ENCODE measurements around the gene XPR1. TPM values are rescaled to one million over a fixed set of nuclear protein-coding genes. Genes with fewer than 3 reads are reported as not detected.

Gene XPR1
- total and polyA plus RNA-seq, 2 of the 8 experiments (the other 6 are each of a cell fraction or from before 2014, with no cell fraction given): 28.6 to 43.9 TPM

GRCh38 chr1:180922631-180923015 is 290.8 kb downstream of the XPR1 start:
- POLR2A ChIA-PET (ENCODE audit: partially characterized antibody): interaction anchor here (0.6 to 2.4 kb wide), 13 partner anchors 10 to 421 kb away, joined by 3 to 26 read pairs (median 3); partner anchors contain the start of genes ACBD6, KIAA1614 and STX6
- peaks cover 2% of the 10 kb centered on the region for H3K23me2 ChIP-seq (ENCODE audit: low read depth, low read length)
- H2BK15ac ChIP-seq (ENCODE audit: low read length): 0 out of 2 replicates have a peak overlapping the region, but pooled peaks have one; percentile 63
- H3K18ac ChIP-seq (ENCODE audit: extremely low read depth, low read length): peak overlapping the region; percentile 82
- DNase-seq (ENCODE audit: low read depth in 1 of 2, low spot score in 2 of 2) (no peak), FAIRE-seq (no peak)
- peak overlapping the region; percentile 22; the same call in 1 of the 2 replicates for H4K8ac ChIP-seq (ENCODE audit: extremely low read depth, insufficient read depth, low read length)
- H3K79me2 ChIP-seq (ENCODE audit: control insufficient read depth in 1 of 2, insufficient read depth in 2 of 2, low read length in 2 of 2): no peaks in the 10 kb centered on the region
- H3K9me3 ChIP-seq (ENCODE audit: insufficient read depth in 2 of 2, low read depth in 1 of 2, low read length in 1 of 2): no peaks in the 10 kb centered on the region
- H3K9ac ChIP-seq (replicated peaks in 1 of 4; ENCODE audit: extremely low read depth in 1 of 4, low read depth in 3 of 4, low read length in 3 of 4): peak overlapping the region in 1 of 4 experiments; percentile 51; a peak in 1 of 7 replicates
- TF ChIP-seq GTF2F1 (IDR thresholded peaks at IDR 0.05; ENCODE audit: borderline replicate concordance, low read depth, low read length) (no peak), RNF2 (IDR thresholded peaks at IDR 0.05; ENCODE audit: borderline replicate concordance, low read depth, low read length, missing control alignments, poor library complexity, severe bottlenecking) (no peak)
- H3K4me1 ChIP-seq (replicated peaks in 1 of 4; ENCODE audit: control insufficient read depth in 3 of 4, insufficient read depth in 4 of 4, low read length in 3 of 4): peaks cover 29 to 50% (median 41%) of the 10 kb centered on the region in 4 experiments
- peak overlapping the region; percentile 8 for H4K91ac ChIP-seq (replicated peaks; ENCODE audit: insufficient read length, low read length)
- peak overlapping the region; percentile 86 for H3K4ac ChIP-seq (replicated peaks; ENCODE audit: insufficient read length, low read depth, low read length)
- H4K5ac ChIP-seq (ENCODE audit: insufficient read length, low read depth, low read length): no peak overlapping the region
- peak overlapping the region; percentile 96; the same call in 1 of the 2 replicates for H2AK5ac ChIP-seq (ENCODE audit: low read depth, low read length)
- no peak overlapping the region for H3K56ac ChIP-seq (replicated peaks; ENCODE audit: insufficient read length, low read depth, low read length)
- no peaks in the 10 kb centered on the region for H3K36me3 ChIP-seq (ENCODE audit: control insufficient read depth in 2 of 4, insufficient read depth in 4 of 4, low read length in 3 of 4)
- peak overlapping the region; percentile 35 for H2BK120ac ChIP-seq (replicated peaks; ENCODE audit: low read depth, low read length)
- CTCF ChIA-PET (ENCODE audit: partially characterized antibody): interaction anchor here (0.8 to 1.9 kb wide), 12 partner anchors 8 to 407 kb away, joined by 3 to 12 read pairs (median 4); partner anchors contain the start of gene KIAA1614
- no peak overlapping the region for H3K23ac ChIP-seq (ENCODE audit: insufficient read length)
- H3K27ac ChIP-seq (ENCODE audit: low read depth, low read length): peak overlapping the region; percentile 61
- peak overlapping the region in 1 of 4 experiments; percentile 4; a peak in 1 of 8 replicates for H3K4me3 ChIP-seq (ENCODE audit: extremely low read depth in 1 of 4, insufficient read depth in 2 of 4, low read depth in 3 of 4, low read length in 4 of 4)
- no peaks in the 10 kb centered on the region for H4K20me1 ChIP-seq (replicated peaks in 1 of 2; ENCODE audit: control insufficient read depth in 1 of 2, insufficient read depth in 2 of 2, low read length in 2 of 2)
- no peaks in the 10 kb centered on the region; a peak in 1 of 7 replicates for H3K27me3 ChIP-seq (replicated peaks in 1 of 4; ENCODE audit: control insufficient read depth in 3 of 4, extremely low read depth in 1 of 4, insufficient read depth in 3 of 4, low read length in 3 of 4)
- WGBS, 2 experiments (ENCODE audit: extremely low coverage in 1 of 2, insufficient coverage in 1 of 2, insufficient read length in 1 of 2, insufficient replicate concordance in 2 of 2, low coverage in 1 of 2, low lambda C conversion rate in 2 of 2, missing lambda C conversion rate in 1 of 2): 60% methylated on average over 8 of the region's 8 CpGs; no CpG with 5 or more reads in 1 of the 2 experiments
- no peak overlapping the region for H2AFZ ChIP-seq (ENCODE audit: low read length)
- H2BK20ac ChIP-seq (ENCODE audit: low read length): peak overlapping the region; percentile 38; the same call in 1 of the 2 replicates
- no peak overlapping the region for H3K14ac ChIP-seq (ENCODE audit: insufficient read length)
- H3K4me2 ChIP-seq (ENCODE audit: insufficient read depth in 1 of 2, low read depth in 2 of 2, low read length in 2 of 2): peak overlapping the region; percentile 28 to 75; a peak in 3 of 4 replicates
- peak overlapping the region; percentile 97 for H2BK12ac ChIP-seq (ENCODE audit: low read depth, low read length)
- H2BK5ac ChIP-seq (ENCODE audit: low read depth, low read length): peak overlapping the region; percentile 89; the same call in 1 of the 2 replicates
- H3K79me1 ChIP-seq (ENCODE audit: low read depth, low read length): no peaks in the 10 kb centered on the region

Measured in H1 (cell line).